IMR-90 (cell line): ENCODE measurements around the gene ZNF599. TPM values are rescaled to one million over a fixed set of nuclear protein-coding genes. Genes with fewer than 3 reads are reported as not detected.

ENCODE experiments used
- ATAC-seq: fragments of 200-7000 bp; cut with Tn5 transposase; 2 replicates; pipeline ENCODE4 v1.9.1; 2020; ENCODE audit warnings: low read depth, mild to moderate bottlenecking, moderate library complexity
- BruUV-seq: library from RNA; stranded (reverse); fragments of 400-500 nt; replicated peaks from 2 replicates; lab custom pipeline; 2021; lab: Mats Ljungman, UMichigan
- CTCF ChIA-PET: fragments of 300-600 bp; formaldehyde crosslinking; extraction: SDS; loops from one replicate; lab custom pipeline; 2021; ENCODE audit warnings: antibody characterized with exemption; lab: Yijun Ruan, JAX
- POLR2A ChIA-PET: fragments of 300-600 bp; sonication (Branson Sonifier 250); formaldehyde crosslinking; loops from one replicate; lab custom pipeline; 2022; ENCODE audit warnings: antibody characterized with exemption; ENCODE audit not compliant: unreplicated experiment; lab: Charles Lee
- DNase-seq: peaks from one replicate; pipeline ENCODE4 v3.0.0; 2013
- H2AFZ ChIP-seq: replicated peaks from 2 replicates; pipeline ENCODE3; 2013; ENCODE audit warnings: low read length, mild to moderate bottlenecking; ENCODE audit not compliant: poor library complexity
- H2AK5ac ChIP-seq: 2 replicates; pipeline ENCODE4 v1.6.1; 2013; ENCODE audit warnings: low read depth, low read length, inconsistent platforms
- H2AK9ac ChIP-seq: replicated peaks from 2 replicates; pipeline ENCODE3; 2013; ENCODE audit warnings: mild to moderate bottlenecking, low read depth, low read length, moderate library complexity; ENCODE audit not compliant: poor library complexity
- H2BK120ac ChIP-seq: 2 replicates; pipeline ENCODE4 v1.6.1; 2013; ENCODE audit warnings: low read depth, low read length, inconsistent platforms
- H2BK15ac ChIP-seq: 3 replicates; pipeline ENCODE4 v1.6.1; 2013; ENCODE audit warnings: low read depth, low read length, inconsistent platforms
- H2BK20ac ChIP-seq: 2 replicates; pipeline ENCODE4 v1.6.1; 2013; ENCODE audit warnings: low read depth, mild to moderate bottlenecking, inconsistent platforms, low read length, moderate library complexity
- H2BK5ac ChIP-seq: 2 replicates; pipeline ENCODE4 v1.6.1; 2013; ENCODE audit warnings: mild to moderate bottlenecking, low read depth, low read length, inconsistent platforms; ENCODE audit not compliant: poor library complexity, severe bottlenecking
- H3K14ac ChIP-seq: replicated peaks from 2 replicates; pipeline ENCODE4 v1.6.1; 2013; ENCODE audit warnings: low read depth, low read length, inconsistent platforms
- H3K18ac ChIP-seq: 2 replicates; pipeline ENCODE4 v1.6.1; 2013; ENCODE audit warnings: low read depth, low read length, control low read depth
- H3K23ac ChIP-seq: 2 replicates; pipeline ENCODE4 v1.6.1; 2013; ENCODE audit warnings: low read depth, low read length, inconsistent platforms
- H3K27ac ChIP-seq: 2 replicates; pipeline ENCODE4 v1.5.1; 2013; ENCODE audit warnings: mild to moderate bottlenecking, control low read depth, low read length; ENCODE audit not compliant: insufficient read depth
- H3K27me3 ChIP-seq: 2 replicates; pipeline ENCODE4 v1.6.1; 2013; ENCODE audit warnings: low read length; ENCODE audit not compliant: control insufficient read depth, insufficient read depth
- H3K36me3 ChIP-seq: 2 replicates; pipeline ENCODE4 v1.6.1; 2013; ENCODE audit warnings: low read length, mixed read lengths; ENCODE audit not compliant: control insufficient read depth, insufficient read depth
- H3K4ac ChIP-seq: 2 replicates; pipeline ENCODE4 v1.6.1; 2013; ENCODE audit warnings: low read depth, low read length, inconsistent platforms
- H3K4me1 ChIP-seq: 2 replicates; pipeline ENCODE4 v1.6.1; 2013; ENCODE audit warnings: low read length, mixed read lengths; ENCODE audit not compliant: control insufficient read depth, insufficient read depth
- H3K4me2 ChIP-seq: 2 replicates; pipeline ENCODE4 v1.6.1; 2013; ENCODE audit warnings: low read depth, mild to moderate bottlenecking, control low read depth, low read length, moderate library complexity
- H3K4me3 ChIP-seq: 2 replicates; pipeline ENCODE4 v1.5.1; 2013; ENCODE audit warnings: low read depth, mild to moderate bottlenecking, control low read depth, low read length, moderate library complexity; ENCODE audit not compliant: insufficient read depth
- H3K56ac ChIP-seq: 2 replicates; pipeline ENCODE4 v1.6.1; 2013; ENCODE audit warnings: low read length, inconsistent platforms; ENCODE audit not compliant: insufficient read depth; ENCODE audit errors: extremely low read depth
- H3K79me1 ChIP-seq, 2 experiments: 2 replicates each; pipeline ENCODE4 v1.6.1; 2013; ENCODE audit warnings: low read length in 2 of 2, inconsistent platforms in 1 of 2, low read depth in 1 of 2
- H3K9ac ChIP-seq: 2 replicates; pipeline ENCODE4 v1.6.1; 2013; ENCODE audit warnings: low read depth, low read length, control low read depth
- H3K9me1 ChIP-seq: 2 replicates; pipeline ENCODE4 v1.6.1; 2013; ENCODE audit warnings: low read length, inconsistent platforms; ENCODE audit not compliant: insufficient read depth
- H3K9me3 ChIP-seq: 2 replicates; pipeline ENCODE4 v1.6.1; 2013; ENCODE audit warnings: low read length; ENCODE audit not compliant: control insufficient read depth, insufficient read depth
- H4K20me1 ChIP-seq: 2 replicates; pipeline ENCODE4 v1.6.1; 2013; ENCODE audit warnings: low read length, inconsistent platforms; ENCODE audit not compliant: insufficient read depth
- H4K5ac ChIP-seq: 2 replicates; pipeline ENCODE4 v1.6.1; 2013; ENCODE audit warnings: mild to moderate bottlenecking, low read depth, low read length, control low read depth
- H4K8ac ChIP-seq, 2 experiments: 2 replicates each; pipeline ENCODE4 v1.6.1; 2013; ENCODE audit warnings: low read depth in 2 of 2, low read length in 2 of 2, control low read depth in 1 of 2, inconsistent platforms in 1 of 2
- H4K91ac ChIP-seq: 2 replicates; pipeline ENCODE4 v1.6.1; 2013; ENCODE audit warnings: low read depth, low read length, inconsistent platforms; ENCODE audit not compliant: insufficient read depth
- BHLHE40 ChIP-seq: fragments of 150-350 bp; IDR thresholded peaks from 2 replicates; pipeline ENCODE4 v1.6.1; 2016; ENCODE audit warnings: mild to moderate bottlenecking, low read depth, low read length
- CEBPB ChIP-seq: IDR thresholded peaks from 2 replicates; pipeline ENCODE4 v1.6.1; 2012; ENCODE audit warnings: low read depth, low read length, improper control_type of control experiment
- CHD1 ChIP-seq: IDR thresholded peaks from 2 replicates; pipeline ENCODE4 v1.6.1; 2012; ENCODE audit warnings: low read depth, low read length, improper control_type of control experiment
- FOS ChIP-seq: fragments of 150-350 bp; IDR thresholded peaks from 2 replicates; pipeline ENCODE4 v1.6.1; 2016; ENCODE audit warnings: low read depth, low read length
- MAFK ChIP-seq: IDR thresholded peaks from 2 replicates; pipeline ENCODE4 v1.6.1; 2012; ENCODE audit warnings: low read depth, low read length, improper control_type of control experiment
- MAZ ChIP-seq: IDR thresholded peaks from 2 replicates; pipeline ENCODE4 v1.6.1; 2012; ENCODE audit warnings: low read depth, mild to moderate bottlenecking, low read length, improper control_type of control experiment, moderate library complexity, borderline replicate concordance
- MXI1 ChIP-seq: IDR thresholded peaks from 2 replicates; pipeline ENCODE4 v1.6.1; 2012; ENCODE audit warnings: low read depth, mild to moderate bottlenecking, low read length, moderate library complexity, borderline replicate concordance
- NFE2L2 ChIP-seq: fragments of 150-350 bp; IDR thresholded peaks from 2 replicates; pipeline ENCODE4 v1.6.1; 2016; ENCODE audit warnings: low read depth, mild to moderate bottlenecking, low read length
- POLR2A ChIP-seq: IDR thresholded peaks from 2 replicates; pipeline ENCODE4 v1.6.1; 2012; ENCODE audit warnings: mild to moderate bottlenecking, low read depth, low read length
- RAD21 ChIP-seq: IDR thresholded peaks from 2 replicates; pipeline ENCODE4 v1.6.1; 2012; ENCODE audit warnings: low read length, improper control_type of control experiment
- RCOR1 ChIP-seq: IDR thresholded peaks from 2 replicates; pipeline ENCODE4 v1.6.1; 2012; ENCODE audit warnings: mild to moderate bottlenecking, low read length, improper control_type of control experiment; ENCODE audit not compliant: insufficient replicate concordance
- RFX5 ChIP-seq: IDR thresholded peaks from 2 replicates; pipeline ENCODE4 v1.8.0; 2012; ENCODE audit warnings: low read depth, mild to moderate bottlenecking, low read length, moderate library complexity
- SMC3 ChIP-seq: fragments of 150-350 bp; IDR thresholded peaks from 2 replicates; pipeline ENCODE4 v1.6.1; 2016; ENCODE audit warnings: low read depth, mild to moderate bottlenecking, antibody characterized with exemption, low read length, moderate library complexity
- USF2 ChIP-seq: fragments of 150-350 bp; IDR thresholded peaks from 2 replicates; pipeline ENCODE4 v1.6.1; 2017; ENCODE audit warnings: mild to moderate bottlenecking, antibody characterized with exemption, low read length, low read depth
- WGBS, 2 experiments: methylation state at CpG; one replicate each; pipeline versions ENCODE4 v1.1.5 to v1.1.7; 2013; ENCODE audit warnings: missing lambda C conversion rate in 2 of 2; ENCODE audit not compliant: insufficient read length in 1 of 2; ENCODE audit errors: extremely low coverage in 2 of 2; 5-methylcytosine and 5-hydroxymethylcytosine counted together
- dilution Hi-C: fragments of 300-500 bp; cut with HindIII; formaldehyde crosslinking; loops from one replicate; pipeline ENCODE4 v1.14.3; 2018; ENCODE audit warnings: low sequenced_read_pairs; ENCODE audit not compliant: unreplicated experiment
- in situ Hi-C: fragments of 300-500 bp; cut with MboI; formaldehyde crosslinking; loops from 3 replicates; pipeline ENCODE4 v1.14.3; 2019; ENCODE audit warnings: low sequenced_read_pairs, inconsistent platforms, mixed read lengths
- intact Hi-C: fragments of 100-400 bp; cut with micrococcal nuclease; formaldehyde crosslinking; loops from 2 replicates; pipeline ENCODE4 v1.10.0; 2022
- polyA plus RNA-seq, 3 experiments: library from polyadenylated mRNA; depleted of rRNA; stranded (reverse); fragments of >200 nt; gene quantifications; 2 replicates each; pipeline ENCODE4 v1.2.3, GENCODE V29; 2012; ENCODE audit warnings: low replicate concordance in 1 of 3
- total RNA-seq: library from RNA; depleted of rRNA; stranded (reverse); fragments of >200 nt; gene quantifications from 2 replicates; pipeline ENCODE4 v1.2.3, GENCODE V29; 2012
- TF ChIP-seq, protein P1 (sequence below): conservative IDR thresholded peaks from 2 replicates; pipeline ENCODE4 v1.5.1; 2012; ENCODE audit warnings: mild to moderate bottlenecking, low read depth, low read length, improper control_type of control experiment
- TF ChIP-seq, protein P2 (sequence below): fragments of 150-350 bp; IDR thresholded peaks from 2 replicates; pipeline ENCODE4 v1.6.1; 2016; ENCODE audit warnings: low read depth, mild to moderate bottlenecking, low read length, moderate library complexity, borderline replicate concordance

The ZNF599 gene
- total and polyA plus RNA-seq, 2 of the 4 experiments (the other 2 are of a cell fraction) = 3.4 to 5.9 TPM

- Histone ChIP-seq H4K91ac (no peak overlapping the region), H2AK9ac (no peak overlapping the region), H4K20me1 (no peaks in the 10 kb centered on the region), H3K27ac (no peak overlapping the region), H2BK5ac (no peak overlapping the region), H2AK5ac (no peak overlapping the region), H3K9ac (no peak overlapping the region), H3K56ac (no peak overlapping the region), H2AFZ (no peak overlapping the region), H3K9me1 (no peaks in the 10 kb centered on the region; the same call in 1 of the 2 replicates), H2BK20ac (no peak overlapping the region), H3K14ac (no peak overlapping the region), H3K79me1 (peaks cover 2 to 6% of the 10 kb centered on the region in 2 experiments; a peak in 3 of 4 replicates), H3K4ac (no peak overlapping the region), H3K36me3 (peaks cover 59% of the 10 kb centered on the region), H4K5ac (no peak overlapping the region), H2BK120ac (no peak overlapping the region), H3K23ac (no peak overlapping the region), H2BK15ac (no peak overlapping the region), H4K8ac (no peak overlapping the region), H3K4me3 (no peak overlapping the region), H3K27me3 (no peaks in the 10 kb centered on the region), H3K4me2 (no peak overlapping the region), H3K18ac (no peak overlapping the region), H3K4me1 (no peaks in the 10 kb centered on the region; the same call in 1 of the 2 replicates), H3K9me3 (peaks cover 33% of the 10 kb centered on the region)
- WGBS, 2 experiments = no CpG with 5 or more reads among the region's 2 CpGs
- dilution Hi-C loops (no loop called here), in situ Hi-C loops (no loop called here), intact Hi-C loops (no loop called here)
- no peak for TF ChIP-seq RCOR1
- no peak for TF ChIP-seq POLR2A
- no peak for TF ChIP-seq BHLHE40
- no peak for TF ChIP-seq SMC3
- no peak for TF ChIP-seq FOS
- no peak for TF ChIP-seq CEBPB
- TF ChIP-seq USF2 = no peak
- no peak for TF ChIP-seq RAD21
- no peak for TF ChIP-seq NFE2L2
- TF ChIP-seq CHD1 = no peak
- no peak for TF ChIP-seq RFX5
- no peak for TF ChIP-seq MAZ
- TF ChIP-seq, protein P1, sequence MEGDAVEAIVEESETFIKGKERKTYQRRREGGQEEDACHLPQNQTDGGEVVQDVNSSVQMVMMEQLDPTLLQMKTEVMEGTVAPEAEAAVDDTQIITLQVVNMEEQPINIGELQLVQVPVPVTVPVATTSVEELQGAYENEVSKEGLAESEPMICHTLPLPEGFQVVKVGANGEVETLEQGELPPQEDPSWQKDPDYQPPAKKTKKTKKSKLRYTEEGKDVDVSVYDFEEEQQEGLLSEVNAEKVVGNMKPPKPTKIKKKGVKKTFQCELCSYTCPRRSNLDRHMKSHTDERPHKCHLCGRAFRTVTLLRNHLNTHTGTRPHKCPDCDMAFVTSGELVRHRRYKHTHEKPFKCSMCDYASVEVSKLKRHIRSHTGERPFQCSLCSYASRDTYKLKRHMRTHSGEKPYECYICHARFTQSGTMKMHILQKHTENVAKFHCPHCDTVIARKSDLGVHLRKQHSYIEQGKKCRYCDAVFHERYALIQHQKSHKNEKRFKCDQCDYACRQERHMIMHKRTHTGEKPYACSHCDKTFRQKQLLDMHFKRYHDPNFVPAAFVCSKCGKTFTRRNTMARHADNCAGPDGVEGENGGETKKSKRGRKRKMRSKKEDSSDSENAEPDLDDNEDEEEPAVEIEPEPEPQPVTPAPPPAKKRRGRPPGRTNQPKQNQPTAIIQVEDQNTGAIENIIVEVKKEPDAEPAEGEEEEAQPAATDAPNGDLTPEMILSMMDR = no peak
- TF ChIP-seq, protein P2, sequence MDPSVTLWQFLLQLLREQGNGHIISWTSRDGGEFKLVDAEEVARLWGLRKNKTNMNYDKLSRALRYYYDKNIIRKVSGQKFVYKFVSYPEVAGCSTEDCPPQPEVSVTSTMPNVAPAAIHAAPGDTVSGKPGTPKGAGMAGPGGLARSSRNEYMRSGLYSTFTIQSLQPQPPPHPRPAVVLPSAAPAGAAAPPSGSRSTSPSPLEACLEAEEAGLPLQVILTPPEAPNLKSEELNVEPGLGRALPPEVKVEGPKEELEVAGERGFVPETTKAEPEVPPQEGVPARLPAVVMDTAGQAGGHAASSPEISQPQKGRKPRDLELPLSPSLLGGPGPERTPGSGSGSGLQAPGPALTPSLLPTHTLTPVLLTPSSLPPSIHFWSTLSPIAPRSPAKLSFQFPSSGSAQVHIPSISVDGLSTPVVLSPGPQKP = no peak
- TF ChIP-seq MAFK = no peak
- no peak for TF ChIP-seq MXI1
- ChIA-PET POLR2A (no interaction called here), CTCF (no interaction called here)
- BruUV-seq = no TSS peak
- DNase-seq (peak; percentile 47), ATAC-seq (peak; percentile 46)
Measured at GRCh38 chr19:34766386-34766785, 6.6 kb downstream of the ZNF599 start.
